LNCaP clone FGC (cell line): ENCODE results near the gene NUDT16L1.

Source experiments
- DNase-seq: peaks from one replicate; pipeline ENCODE4 v3.0.0-alpha.2; 2011; ENCODE audit warnings: low read depth
- H3K4me3 ChIP-seq: 2 replicates; pipeline ENCODE4 v1.5.1; 2011; ENCODE audit warnings: mild to moderate bottlenecking, low read depth, low read length, control low read depth
- CTCF ChIP-seq: IDR thresholded peaks from 2 replicates; pipeline ENCODE4 v1.5.1; 2012; ENCODE audit warnings: mild to moderate bottlenecking; ENCODE audit not compliant: control insufficient read depth, insufficient read depth; ENCODE audit errors: extremely low read depth

Gene NUDT16L1

GRCh38 chr16:4687946-4688673, 5.3 kb upstream of the NUDT16L1 start:
- no peak overlapping the region for H3K4me3 ChIP-seq
- TF ChIP-seq CTCF: no peak

GRCh38 chr16:4688674-4689045, 4.7 kb upstream of the NUDT16L1 start:
- no peak for TF ChIP-seq CTCF
- DNase-seq: no peak
- no peak overlapping the region for H3K4me3 ChIP-seq

More at GRCh38 chr16:4687946-4688673, 5.3 kb upstream of the NUDT16L1 start:
- DNase-seq: no peak

GRCh38 chr16:4689091-4689671, 4.2 kb upstream of the NUDT16L1 start:
- no peak for TF ChIP-seq CTCF
- no peak for DNase-seq
- no peak overlapping the region for H3K4me3 ChIP-seq

- no peak for TF ChIP-seq CTCF
- no peak for DNase-seq
- H3K4me3 ChIP-seq: no peak overlapping the region
Measured at GRCh38 chr16:4689864-4690704, 3.3 kb upstream of the NUDT16L1 start.

- TF ChIP-seq CTCF: no peak
- DNase-seq: no peak
- H3K4me3 ChIP-seq: no peak overlapping the region
Measured at GRCh38 chr16:4690946-4691665, 2.3 kb upstream of the NUDT16L1 start.

- no peak for DNase-seq
- TF ChIP-seq CTCF: no peak
- H3K4me3 ChIP-seq: no peak overlapping the region; the same call in 1 of the 2 replicates
Measured at GRCh38 chr16:4691666-4692412, 1.5 kb upstream of the NUDT16L1 start.
